Mucosa of descending colon (tissue), 3 donors: ENCODE measurements around the gene BANF1. TPM values are rescaled to one million over a fixed set of nuclear protein-coding genes. Genes with fewer than 3 reads are reported as not detected.

Experiments
- ATAC-seq: fragments of 200-7000 bp; cut with Tn5 transposase; one replicate; pipeline ENCODE4 v1.9.1; 2020; ENCODE audit warnings: mild to moderate bottlenecking, moderate library complexity
- DNase-seq, 3 donors: peaks; one replicate each; pipeline ENCODE4 v3.0.0-alpha.2; 2020
- H3K36me3 ChIP-seq: fragments of 200-600 bp; one replicate; pipeline ENCODE4 v1.8.0; 2021; ENCODE audit warnings: low read depth, mild to moderate bottlenecking
- H3K4me1 ChIP-seq: fragments of 200-600 bp; one replicate; pipeline ENCODE4 v1.8.0; 2021; ENCODE audit warnings: low read depth, mild to moderate bottlenecking
- H3K4me3 ChIP-seq: fragments of 200-600 bp; one replicate; pipeline ENCODE4 v1.8.0; 2021; ENCODE audit warnings: mild to moderate bottlenecking
- H3K9me3 ChIP-seq: fragments of 200-600 bp; one replicate; pipeline ENCODE4 v1.8.0; 2021; ENCODE audit warnings: mild to moderate bottlenecking
- CTCF ChIP-seq: fragments of 200-600 bp; IDR thresholded peaks from one replicate; pipeline ENCODE4 v1.8.0; 2022; ENCODE audit warnings: antibody characterized with exemption, mild to moderate bottlenecking
- intact Hi-C, 2 donors: fragments of 100-400 bp; cut with DNase I in 1 of 2; cut with micrococcal nuclease in 1 of 2; formaldehyde crosslinking; loops; one replicate each; pipeline versions ENCODE4 v1.11.0 to v1.11.1; 2022; cut with DNase I, micrococcal nuclease
- total RNA-seq, 3 donors: library from RNA; stranded (reverse); fragmentation: NEBNext Ultra II Directional in 2 of 3; extraction: Animal tissue kit (Norgen Biotek cat#: 25700) in 2 of 3; gene quantifications; one replicate each; pipeline versions ENCODE4 v1.2.1 to v1.2.4, GENCODE V29; 2021 to 2023
- donor health status: DM: no; HTN: no; CAD: no; lungs with moderate emphysema.
- donor health status: DM: no; HTN: no; CAD: no.
- donor health status: DM: no; HTN: yes; CAD: no.

BANF1 gene
- total RNA-seq, 3 donors from 2014 or later, result 130 to 155 (median 131) TPM

DNA sequence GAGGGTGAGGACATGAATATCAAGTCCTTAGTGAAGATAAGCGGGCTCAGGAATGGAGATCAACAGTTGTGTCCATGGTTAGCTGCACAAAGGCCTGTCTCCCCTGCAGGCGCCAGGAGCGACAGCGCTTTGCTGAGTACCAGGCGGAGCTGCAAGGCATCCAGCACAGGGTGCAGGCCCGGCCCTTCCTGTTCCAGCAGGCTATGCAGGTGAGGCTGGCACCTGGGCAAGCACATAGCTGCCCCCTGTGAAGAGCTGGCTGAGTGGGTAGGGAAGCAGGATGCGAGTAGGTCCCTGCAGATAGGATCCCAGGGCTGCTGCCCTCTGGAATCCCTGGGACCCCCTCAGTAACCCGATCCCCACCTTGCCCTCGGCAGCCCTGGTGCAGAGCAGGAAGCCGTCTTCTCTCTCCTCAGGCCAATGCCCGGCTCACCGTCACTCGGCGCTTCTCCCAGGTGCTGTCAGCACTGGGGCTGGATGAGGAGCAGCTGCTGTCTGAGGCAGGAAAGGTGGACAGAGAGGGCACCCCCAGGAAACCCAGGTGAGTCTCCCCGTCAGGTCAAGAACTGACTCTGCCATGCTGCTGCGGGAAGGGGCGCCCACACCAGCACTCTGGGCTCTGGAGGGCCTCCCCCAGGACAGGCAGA is 43.4 kb upstream of the BANF1 start:
- intact Hi-C loops, result no loop called here
- no peak for TF ChIP-seq CTCF
- DNase-seq, result no peak
- no peaks in the 10 kb centered on the region for H3K36me3 ChIP-seq
- no peaks in the 10 kb centered on the region for H3K9me3 ChIP-seq
- H3K4me3 ChIP-seq, result no peak overlapping the region
- H3K4me1 ChIP-seq, result peaks cover 20% of the 10 kb centered on the region
- ATAC-seq, result no peak

DNA sequence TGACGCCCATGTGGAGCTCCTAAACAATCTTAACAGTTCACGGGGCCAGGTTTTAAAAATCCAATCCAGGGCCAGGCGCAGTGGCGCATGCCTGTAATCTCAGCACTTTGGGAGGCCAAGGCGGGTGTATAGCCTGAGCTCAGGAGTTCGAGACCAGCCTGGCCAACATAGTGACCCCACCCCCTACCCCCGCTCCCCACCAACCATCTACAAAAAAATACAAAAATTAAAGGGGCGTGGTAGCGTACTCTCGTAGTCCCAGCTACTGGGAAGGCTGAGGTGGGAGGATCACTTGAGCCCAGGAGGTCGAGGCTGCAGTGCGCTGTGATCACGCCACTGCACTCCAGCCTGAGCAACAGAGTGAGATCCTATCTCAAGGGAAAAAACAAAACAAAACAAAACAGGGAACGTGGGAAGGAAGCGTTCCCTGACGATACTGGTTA is 41.5 kb upstream of the BANF1 start:
- intact Hi-C loops, result no loop called here
- TF ChIP-seq CTCF, result no peak
- Histone ChIP-seq H3K36me3 (peaks cover 2% of the 10 kb centered on the region), H3K4me3 (peak overlapping the region; percentile 99), H3K9me3 (no peaks in the 10 kb centered on the region), H3K4me1 (peaks cover 20% of the 10 kb centered on the region)
- ATAC-seq (peak; percentile 7), DNase-seq (peak in 2 of 3 donors; percentile 13 to 46)

- H3K4me3 ChIP-seq, result peak within 1 kb of the TSS; percentile 99
- intact Hi-C loops, result no loop called here
- H3K9me3 ChIP-seq, result no peaks in the 10 kb centered on the region
- peaks cover 9% of the 10 kb centered on the region for H3K36me3 ChIP-seq
- peak; percentile 96 to 99 (median 97) for DNase-seq
- peak; percentile 97 for ATAC-seq
- H3K4me1 ChIP-seq, result peaks cover 19% of the 10 kb centered on the region
- no peak for TF ChIP-seq CTCF
These were observed 40.8 kb upstream of the BANF1 start, which contains the start of gene SART1 for GRCh38 chr11:65961267-65962140. Gene SART1 (plus strand): TSS chr11:65961734. CDS start chr11:65961781, 47 bp downstream.

- peaks cover 14% of the 10 kb centered on the region for H3K36me3 ChIP-seq
- peaks cover 16% of the 10 kb centered on the region for H3K4me1 ChIP-seq
- TF ChIP-seq CTCF, result no peak
- H3K4me3 ChIP-seq, result peak overlapping the region; percentile 99
- peak; percentile 6 for ATAC-seq
- no peaks in the 10 kb centered on the region for H3K9me3 ChIP-seq
- intact Hi-C loops, result no loop called here
- DNase-seq, result no peak
These were observed 40.1 kb upstream of the BANF1 start for GRCh38 chr11:65962141-65962564.

DNA sequence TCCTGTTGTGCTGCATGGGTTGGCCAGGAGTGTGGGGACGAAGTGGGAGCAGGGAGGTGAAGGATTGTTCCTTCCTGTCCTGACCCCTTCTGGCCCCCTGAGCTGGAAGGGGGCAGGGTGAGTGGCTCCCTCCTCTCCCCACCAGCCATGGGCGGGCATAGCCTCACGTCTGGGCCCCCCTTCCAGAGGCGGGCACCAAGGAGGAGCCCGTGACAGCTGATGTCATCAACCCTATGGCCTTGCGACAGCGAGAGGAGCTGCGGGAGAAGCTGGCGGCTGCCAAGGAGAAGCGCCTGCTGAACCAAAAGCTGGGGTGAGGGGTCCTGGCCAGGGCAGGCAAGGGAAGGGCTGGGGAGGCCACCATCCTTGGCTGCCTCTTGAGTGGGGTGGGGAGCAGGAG is 37.4 kb upstream of the BANF1 start:
- intact Hi-C loops, result no loop called here
- DNase-seq (no peak), ATAC-seq (no peak)
- peaks cover 16% of the 10 kb centered on the region for H3K4me1 ChIP-seq
- H3K4me3 ChIP-seq, result no peak overlapping the region
- H3K9me3 ChIP-seq, result no peaks in the 10 kb centered on the region
- H3K36me3 ChIP-seq, result peaks cover 14% of the 10 kb centered on the region
- no peak for TF ChIP-seq CTCF
